Measurements from ENCODE around the gene ABLIM3.

DNA sequence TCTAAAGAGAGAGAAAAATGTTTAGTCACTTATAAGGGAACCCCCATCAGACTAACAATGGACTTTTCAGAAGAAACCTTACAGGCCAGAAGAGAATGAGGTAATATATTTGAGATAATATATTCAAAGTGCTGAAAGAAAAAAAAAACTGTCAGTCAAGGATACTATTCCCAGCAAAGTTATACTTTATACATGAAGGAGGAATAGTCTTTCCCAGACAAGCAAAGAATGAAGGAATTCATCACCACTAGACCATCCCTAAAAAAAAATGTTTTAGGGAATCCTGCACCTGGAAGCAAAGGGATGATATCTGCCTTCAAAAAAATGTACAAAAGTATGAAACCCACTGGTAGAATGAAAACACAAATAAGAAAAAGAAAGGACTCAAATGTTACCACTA is 41.0 kb upstream of the ABLIM3 start:
- TF ChIP-seq CTCF (conservative IDR thresholded peaks at IDR 0.05; ENCODE audit: low read length) (no peak), EZH2phosphoT487 (IDR thresholded peaks at IDR 0.05; ENCODE audit: borderline replicate concordance, low read depth, low read length) (no peak)

Data from OCI-LY7 (cell line).